ENCODE results near the gene SLC43A1. TPM values are rescaled to one million over a fixed set of nuclear protein-coding genes. Genes with fewer than 3 reads are reported as not detected.

SLC43A1 gene
- total RNA-seq, 1 experiment from 2014 or later: 11.8 TPM

DNA sequence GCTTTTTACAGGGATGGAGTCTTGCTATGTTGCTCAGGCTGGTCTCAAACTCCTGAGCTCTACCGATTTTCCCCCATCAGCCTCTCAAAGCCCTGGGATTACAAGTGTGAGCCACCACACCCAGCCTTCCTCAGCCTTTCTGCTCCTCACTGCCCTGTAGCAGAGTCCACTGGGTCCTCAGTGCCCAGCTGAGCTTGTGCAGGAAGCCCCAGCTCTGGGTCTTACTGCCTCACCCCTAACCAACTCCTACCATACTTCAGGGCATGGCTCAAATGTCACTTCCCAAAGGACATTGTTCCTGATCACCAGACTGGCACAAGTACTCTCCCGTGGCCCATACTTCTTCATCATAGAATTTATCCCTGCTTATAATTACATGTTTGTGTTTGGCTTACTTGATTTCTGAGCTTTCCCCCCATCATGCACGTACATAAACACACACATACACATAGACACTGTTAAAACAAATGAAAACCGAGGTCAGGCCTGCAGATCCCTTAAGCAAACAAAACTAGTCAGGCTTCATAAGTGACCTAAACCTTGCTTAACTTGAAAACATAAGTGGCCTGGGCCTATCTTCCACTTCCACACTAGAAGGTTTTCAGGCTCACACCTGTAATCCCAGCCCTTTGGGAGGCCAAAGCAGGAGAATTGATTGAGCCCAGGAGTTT is 74.6 kb downstream of the SLC43A1 start (continued):
- TF ChIP-seq SP1 (IDR thresholded peaks at IDR 0.05; ENCODE audit: low read depth) (no peak), MAX (IDR thresholded peaks at IDR 0.05) (no peak), FOSL1 (IDR thresholded peaks at IDR 0.05; ENCODE audit: low read depth) (no peak), REST (IDR thresholded peaks at IDR 0.05; ENCODE audit: low read depth) (no peak)
- TF ChIP-seq, protein P1, sequence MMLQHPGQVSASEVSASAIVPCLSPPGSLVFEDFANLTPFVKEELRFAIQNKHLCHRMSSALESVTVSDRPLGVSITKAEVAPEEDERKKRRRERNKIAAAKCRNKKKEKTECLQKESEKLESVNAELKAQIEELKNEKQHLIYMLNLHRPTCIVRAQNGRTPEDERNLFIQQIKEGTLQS (IDR thresholded peaks at IDR 0.05): no peak

DNA sequence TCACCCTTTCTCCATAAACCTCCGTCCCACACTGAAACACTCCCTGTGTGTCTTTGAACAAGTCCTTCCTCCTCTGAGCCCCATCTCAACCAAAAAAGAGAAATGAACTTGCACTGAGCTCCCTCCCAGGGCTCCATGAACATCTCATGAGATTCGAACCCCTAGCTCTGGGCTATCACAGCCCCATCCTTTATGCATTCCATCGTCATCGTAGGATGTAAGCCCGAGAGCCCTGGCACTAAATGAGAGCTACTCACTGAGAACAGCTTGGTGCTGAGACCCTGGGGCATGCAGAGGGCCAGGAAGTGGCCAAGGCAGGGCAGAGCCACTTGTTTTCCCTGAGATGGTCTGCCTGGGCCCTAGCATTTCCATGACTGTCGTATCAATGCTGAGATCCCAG is 75.7 kb downstream of the SLC43A1 start:
- RAD21 ChIA-PET (ENCODE audit: low non-redundant PET in 1 of 2, low total read pairs in 2 of 2, uncharacterized antibody in 2 of 2, unreplicated experiment in 2 of 2): no interaction called here
- no TSS peak for BruUV-seq (replicated peaks)

More for the DNA sequence above, 75.7 kb downstream of the SLC43A1 start:
- no peak overlapping the region for H3K4me2 ChIP-seq (ENCODE audit: low read length)
- POLR2A ChIA-PET: no interaction called here
- H3K9me3 ChIP-seq (ENCODE audit: control insufficient read depth in 1 of 2, insufficient read depth in 1 of 2, low read depth in 1 of 2, low read length in 2 of 2): no peaks in the 10 kb centered on the region
- no peaks in the 10 kb centered on the region for H3K9me2 ChIP-seq (ENCODE audit: insufficient read depth)
- CTCF ChIA-PET: no interaction called here
- DNase-seq (ENCODE audit: low read depth, low spot score) (no peak), ATAC-seq (no peak)
- H4K20me1 ChIP-seq (ENCODE audit: insufficient read depth): no peaks in the 10 kb centered on the region
- no peaks in the 10 kb centered on the region for H3K36me3 ChIP-seq (ENCODE audit: control insufficient read depth in 1 of 2, insufficient read depth in 2 of 2, low read length in 2 of 2)
- peaks cover 3% of the 10 kb centered on the region; the same call in 1 of the 2 replicates for H3K27me3 ChIP-seq (ENCODE audit: insufficient read depth, low read length)
- no peaks in the 10 kb centered on the region for H3K79me2 ChIP-seq (ENCODE audit: insufficient read depth, low read length)
- H3K9ac ChIP-seq (ENCODE audit: low read length): no peak overlapping the region
- H3K27ac ChIP-seq (ENCODE audit: low read depth, low read length): no peak overlapping the region
- H2AFZ ChIP-seq (ENCODE audit: low read depth, low read length, poor library complexity, severe bottlenecking): no peak overlapping the region
- peaks cover 0 to 8% of the 10 kb centered on the region in 2 experiments; a peak in 2 of 4 replicates for H3K4me1 ChIP-seq (ENCODE audit: control insufficient read depth in 1 of 2, insufficient read depth in 2 of 2, low read length in 2 of 2)
- intact Hi-C loops (cut with micrococcal nuclease): no loop called here
- no peak overlapping the region for H3K4me3 ChIP-seq (replicated peaks in 1 of 2; ENCODE audit: low read depth in 1 of 2, low read length in 2 of 2)
- no peak for TF ChIP-seq CEBPB (IDR thresholded peaks at IDR 0.05; ENCODE audit: low read depth)
- no peak for TF ChIP-seq CBX3 (IDR thresholded peaks at IDR 0.05; ENCODE audit: low read depth)
- TF ChIP-seq, protein P2, sequence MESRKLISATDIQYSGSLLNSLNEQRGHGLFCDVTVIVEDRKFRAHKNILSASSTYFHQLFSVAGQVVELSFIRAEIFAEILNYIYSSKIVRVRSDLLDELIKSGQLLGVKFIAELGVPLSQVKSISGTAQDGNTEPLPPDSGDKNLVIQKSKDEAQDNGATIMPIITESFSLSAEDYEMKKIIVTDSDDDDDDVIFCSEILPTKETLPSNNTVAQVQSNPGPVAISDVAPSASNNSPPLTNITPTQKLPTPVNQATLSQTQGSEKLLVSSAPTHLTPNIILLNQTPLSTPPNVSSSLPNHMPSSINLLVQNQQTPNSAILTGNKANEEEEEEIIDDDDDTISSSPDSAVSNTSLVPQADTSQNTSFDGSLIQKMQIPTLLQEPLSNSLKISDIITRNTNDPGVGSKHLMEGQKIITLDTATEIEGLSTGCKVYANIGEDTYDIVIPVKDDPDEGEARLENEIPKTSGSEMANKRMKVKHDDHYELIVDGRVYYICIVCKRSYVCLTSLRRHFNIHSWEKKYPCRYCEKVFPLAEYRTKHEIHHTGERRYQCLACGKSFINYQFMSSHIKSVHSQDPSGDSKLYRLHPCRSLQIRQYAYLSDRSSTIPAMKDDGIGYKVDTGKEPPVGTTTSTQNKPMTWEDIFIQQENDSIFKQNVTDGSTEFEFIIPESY (IDR thresholded peaks at IDR 0.05; ENCODE audit: extremely low read depth, insufficient replicate concordance, low read length): no peak
